HG02798 (cell line): ENCODE results near the gene PELI2.

Experiments used
- ATAC-seq: cut with Tn5 transposase; IDR thresholded peaks from one replicate; pipeline ENCODE4 v1.9.1; 2021; ENCODE audit warnings: mild to moderate bottlenecking; ENCODE audit not compliant: unreplicated experiment, poor library complexity

Gene PELI2

GRCh38 chr14:56197150-56197549, 78.9 kb downstream of the PELI2 start:
- no peak for ATAC-seq

- ATAC-seq: no peak
Observed at GRCh38 chr14:56198438-56198837, 80.2 kb downstream of the PELI2 start.

GRCh38 chr14:56199095-56199981, 81.1 kb downstream of the PELI2 start:
- peak; percentile 64 for ATAC-seq

GRCh38 chr14:56199982-56200577, 81.9 kb downstream of the PELI2 start:
- peak; percentile 58 for ATAC-seq

GRCh38 chr14:56202256-56202655, 84.0 kb downstream of the PELI2 start:
- peak; percentile 52 for ATAC-seq

GRCh38 chr14:56205881-56206280, 87.7 kb downstream of the PELI2 start:
- no peak for ATAC-seq

GRCh38 chr14:56206596-56206995, 88.4 kb downstream of the PELI2 start:
- ATAC-seq: no peak

- ATAC-seq: no peak
Observed at GRCh38 chr14:56207626-56208292, 89.5 kb downstream of the PELI2 start.

GRCh38 chr14:56208520-56208919, 90.3 kb downstream of the PELI2 start:
- no peak for ATAC-seq

GRCh38 chr14:56210571-56210970, 92.4 kb downstream of the PELI2 start:
- no peak for ATAC-seq

- no peak for ATAC-seq
Observed at GRCh38 chr14:56211084-56211483, 92.9 kb downstream of the PELI2 start.

- no peak for ATAC-seq
Observed at GRCh38 chr14:56211844-56212243, 93.6 kb downstream of the PELI2 start.

- no peak for ATAC-seq
Observed at GRCh38 chr14:56212521-56212920, 94.3 kb downstream of the PELI2 start.

GRCh38 chr14:56213306-56213705, 95.1 kb downstream of the PELI2 start:
- ATAC-seq: no peak

- ATAC-seq: no peak
Observed at GRCh38 chr14:56215180-56215579, 97.0 kb downstream of the PELI2 start.

GRCh38 chr14:56216626-56217379, 98.6 kb downstream of the PELI2 start:
- no peak for ATAC-seq

- no peak for ATAC-seq
Observed at GRCh38 chr14:56217380-56218045, 99.3 kb downstream of the PELI2 start.

- ATAC-seq: no peak
Observed at GRCh38 chr14:56219666-56220413, 101.6 kb downstream of the PELI2 start.

- ATAC-seq: no peak
Observed at GRCh38 chr14:56221382-56222128, 103.3 kb downstream of the PELI2 start.
